GM23338 (cell line): Measurements from ENCODE around the gene ALDH1B1.

Experiments used
- CREB1 ChIP-seq: fragments of 250-450 bp; sonication (Bioruptor Pico); IDR thresholded peaks from 2 replicates; pipeline ENCODE4 v1.5.0; 2020; ENCODE audit warnings: low read depth, mild to moderate bottlenecking, moderate library complexity
- EZH2 ChIP-seq: fragments of 200-600 bp; sonication (generic); IDR thresholded peaks from one replicate; pipeline ENCODE4 v1.8.0; 2017; ENCODE audit warnings: antibody characterized with exemption, mild to moderate bottlenecking, low read depth; ENCODE audit not compliant: unreplicated experiment
- EZH2phosphoT487 ChIP-seq: fragments of 200-600 bp; sonication (generic); IDR thresholded peaks from one replicate; pipeline ENCODE4 v1.8.1; 2018; ENCODE audit warnings: antibody characterized with exemption; ENCODE audit not compliant: unreplicated experiment
- NANOG ChIP-seq: IDR thresholded peaks from 2 replicates; pipeline ENCODE4 v1.6.1; 2016; ENCODE audit warnings: antibody characterized with exemption, borderline replicate concordance
- POLR2AphosphoS5 ChIP-seq: IDR thresholded peaks from 2 replicates; pipeline ENCODE4 v1.6.1; 2016; ENCODE audit warnings: antibody characterized with exemption, low read depth
- REST ChIP-seq: IDR thresholded peaks from one replicate; pipeline ENCODE4 v1.6.1; 2018; ENCODE audit warnings: antibody characterized with exemption; ENCODE audit not compliant: unreplicated experiment
- ZNF114 ChIP-seq: fragments of 250-450 bp; sonication (Bioruptor Pico); IDR thresholded peaks from 2 replicates; pipeline ENCODE4 v1.5.0; 2020; ENCODE audit warnings: mild to moderate bottlenecking, moderate library complexity
- ZNF462 ChIP-seq: fragments of 250-450 bp; sonication (Bioruptor Pico); IDR thresholded peaks from 2 replicates; pipeline ENCODE4 v1.5.0; 2020; ENCODE audit warnings: mild to moderate bottlenecking, moderate library complexity
- TF ChIP-seq, protein P1 (sequence below), 2 experiments: fragments of 200-600 bp in 1 of 2; sonication (generic) in 1 of 2; conservative IDR thresholded peaks; 2 replicates each; pipeline versions ENCODE4 v1.5.1 to v1.6.1; 2016 to 2017; ENCODE audit warnings: antibody characterized with exemption in 2 of 2, low read depth in 2 of 2, mild to moderate bottlenecking in 2 of 2, moderate library complexity in 1 of 2
- TF ChIP-seq, protein P2 (sequence below): IDR thresholded peaks from 2 replicates; pipeline ENCODE4 v1.6.1; 2016; ENCODE audit warnings: antibody characterized with exemption

- TF ChIP-seq, protein P1, sequence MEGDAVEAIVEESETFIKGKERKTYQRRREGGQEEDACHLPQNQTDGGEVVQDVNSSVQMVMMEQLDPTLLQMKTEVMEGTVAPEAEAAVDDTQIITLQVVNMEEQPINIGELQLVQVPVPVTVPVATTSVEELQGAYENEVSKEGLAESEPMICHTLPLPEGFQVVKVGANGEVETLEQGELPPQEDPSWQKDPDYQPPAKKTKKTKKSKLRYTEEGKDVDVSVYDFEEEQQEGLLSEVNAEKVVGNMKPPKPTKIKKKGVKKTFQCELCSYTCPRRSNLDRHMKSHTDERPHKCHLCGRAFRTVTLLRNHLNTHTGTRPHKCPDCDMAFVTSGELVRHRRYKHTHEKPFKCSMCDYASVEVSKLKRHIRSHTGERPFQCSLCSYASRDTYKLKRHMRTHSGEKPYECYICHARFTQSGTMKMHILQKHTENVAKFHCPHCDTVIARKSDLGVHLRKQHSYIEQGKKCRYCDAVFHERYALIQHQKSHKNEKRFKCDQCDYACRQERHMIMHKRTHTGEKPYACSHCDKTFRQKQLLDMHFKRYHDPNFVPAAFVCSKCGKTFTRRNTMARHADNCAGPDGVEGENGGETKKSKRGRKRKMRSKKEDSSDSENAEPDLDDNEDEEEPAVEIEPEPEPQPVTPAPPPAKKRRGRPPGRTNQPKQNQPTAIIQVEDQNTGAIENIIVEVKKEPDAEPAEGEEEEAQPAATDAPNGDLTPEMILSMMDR (conservative IDR thresholded peaks at IDR 0.05; ENCODE audit: low read depth in 2 of 2) = no peak
- TF ChIP-seq POLR2AphosphoS5 (no peak), EZH2phosphoT487 (no peak), EZH2 (no peak), REST (no peak), CREB1 (CRISPR knock-in tag) (no peak), ZNF462 (CRISPR knock-in tag) (no peak), NANOG (no peak), ZNF114 (CRISPR knock-in tag) (no peak)
- TF ChIP-seq, protein P2, sequence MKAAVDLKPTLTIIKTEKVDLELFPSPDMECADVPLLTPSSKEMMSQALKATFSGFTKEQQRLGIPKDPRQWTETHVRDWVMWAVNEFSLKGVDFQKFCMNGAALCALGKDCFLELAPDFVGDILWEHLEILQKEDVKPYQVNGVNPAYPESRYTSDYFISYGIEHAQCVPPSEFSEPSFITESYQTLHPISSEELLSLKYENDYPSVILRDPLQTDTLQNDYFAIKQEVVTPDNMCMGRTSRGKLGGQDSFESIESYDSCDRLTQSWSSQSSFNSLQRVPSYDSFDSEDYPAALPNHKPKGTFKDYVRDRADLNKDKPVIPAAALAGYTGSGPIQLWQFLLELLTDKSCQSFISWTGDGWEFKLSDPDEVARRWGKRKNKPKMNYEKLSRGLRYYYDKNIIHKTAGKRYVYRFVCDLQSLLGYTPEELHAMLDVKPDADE = no peak
Observed at GRCh38 chr9:38389313-38389712, 3.2 kb upstream of the ALDH1B1 start.
